Fibroblast of the conjunctiva (primary cell): ENCODE data around the gene GPR107.

ENCODE experiments used
- DNase-seq: peaks from one replicate; pipeline ENCODE4 v3.0.0-alpha.2; 2010; ENCODE audit warnings: low read depth

The GPR107 gene

GRCh38 chr9:130110166-130110565 lies 56.5 kb downstream of the GPR107 start:
- DNase-seq: no peak

- DNase-seq: no peak
Measured at GRCh38 chr9:130110596-130111021, 56.9 kb downstream of the GPR107 start.

GRCh38 chr9:130111786-130112537 lies 58.3 kb downstream of the GPR107 start:
- DNase-seq: no peak

GRCh38 chr9:130112538-130113151 lies 58.9 kb downstream of the GPR107 start:
- DNase-seq: no peak

GRCh38 chr9:130114741-130115140 lies 61.0 kb downstream of the GPR107 start:
- no peak for DNase-seq

- DNase-seq: no peak
Measured at GRCh38 chr9:130116346-130116745, 62.6 kb downstream of the GPR107 start.

GRCh38 chr9:130117376-130117775 lies 63.7 kb downstream of the GPR107 start:
- DNase-seq: no peak

- DNase-seq: no peak
Measured at GRCh38 chr9:130117816-130118632, 64.3 kb downstream of the GPR107 start.

- DNase-seq: no peak
Measured at GRCh38 chr9:130118841-130119518, 65.3 kb downstream of the GPR107 start.

GRCh38 chr9:130119519-130120298 lies 66.0 kb downstream of the GPR107 start:
- DNase-seq: no peak

- no peak for DNase-seq
Measured at GRCh38 chr9:130120299-130120587, 66.5 kb downstream of the GPR107 start.

- DNase-seq: no peak
Measured at GRCh38 chr9:130120832-130121231, 67.1 kb downstream of the GPR107 start.

- no peak for DNase-seq
Measured at GRCh38 chr9:130122456-130122855, 68.8 kb downstream of the GPR107 start.

- no peak for DNase-seq
Measured at GRCh38 chr9:130124085-130124860, 70.6 kb downstream of the GPR107 start.

- DNase-seq: no peak
Measured at GRCh38 chr9:130126721-130127433, 73.2 kb downstream of the GPR107 start.

GRCh38 chr9:130128251-130128650 lies 74.5 kb downstream of the GPR107 start:
- DNase-seq: no peak

GRCh38 chr9:130128733-130129431 lies 75.2 kb downstream of the GPR107 start:
- DNase-seq: peak; percentile 33

GRCh38 chr9:130129432-130130061 lies 75.8 kb downstream of the GPR107 start:
- no peak for DNase-seq

GRCh38 chr9:130132746-130133145 lies 79.0 kb downstream of the GPR107 start:
- DNase-seq: no peak
